HG03039 (cell line): ENCODE results near the gene ARFGAP2.

Experiments
- ATAC-seq: cut with Tn5 transposase; IDR thresholded peaks from one replicate; pipeline ENCODE4 v1.9.1; 2021; ENCODE audit warnings: mild to moderate bottlenecking, moderate library complexity; ENCODE audit not compliant: unreplicated experiment

The ARFGAP2 gene

DNA sequence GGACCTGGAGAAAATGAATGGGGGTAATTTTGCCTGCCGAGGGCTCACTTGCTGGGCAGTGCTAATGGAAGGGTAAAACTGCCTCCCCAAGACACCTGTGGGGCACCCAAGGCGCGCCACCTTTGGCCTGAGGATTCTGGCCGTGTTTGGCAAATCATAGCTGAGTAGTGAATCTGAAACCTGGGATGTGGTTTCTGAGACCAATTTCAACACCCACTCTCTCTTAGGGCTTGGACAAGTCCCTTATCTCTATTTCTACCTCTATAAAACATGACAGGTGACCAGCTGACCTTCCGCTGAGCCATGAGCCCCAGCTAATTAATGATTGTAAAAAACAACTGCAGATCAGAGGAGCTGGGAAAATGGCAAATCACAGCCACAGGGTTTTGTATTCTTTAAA, 11.0 kb upstream of the ARFGAP2 start:
- ATAC-seq, result no peak

DNA sequence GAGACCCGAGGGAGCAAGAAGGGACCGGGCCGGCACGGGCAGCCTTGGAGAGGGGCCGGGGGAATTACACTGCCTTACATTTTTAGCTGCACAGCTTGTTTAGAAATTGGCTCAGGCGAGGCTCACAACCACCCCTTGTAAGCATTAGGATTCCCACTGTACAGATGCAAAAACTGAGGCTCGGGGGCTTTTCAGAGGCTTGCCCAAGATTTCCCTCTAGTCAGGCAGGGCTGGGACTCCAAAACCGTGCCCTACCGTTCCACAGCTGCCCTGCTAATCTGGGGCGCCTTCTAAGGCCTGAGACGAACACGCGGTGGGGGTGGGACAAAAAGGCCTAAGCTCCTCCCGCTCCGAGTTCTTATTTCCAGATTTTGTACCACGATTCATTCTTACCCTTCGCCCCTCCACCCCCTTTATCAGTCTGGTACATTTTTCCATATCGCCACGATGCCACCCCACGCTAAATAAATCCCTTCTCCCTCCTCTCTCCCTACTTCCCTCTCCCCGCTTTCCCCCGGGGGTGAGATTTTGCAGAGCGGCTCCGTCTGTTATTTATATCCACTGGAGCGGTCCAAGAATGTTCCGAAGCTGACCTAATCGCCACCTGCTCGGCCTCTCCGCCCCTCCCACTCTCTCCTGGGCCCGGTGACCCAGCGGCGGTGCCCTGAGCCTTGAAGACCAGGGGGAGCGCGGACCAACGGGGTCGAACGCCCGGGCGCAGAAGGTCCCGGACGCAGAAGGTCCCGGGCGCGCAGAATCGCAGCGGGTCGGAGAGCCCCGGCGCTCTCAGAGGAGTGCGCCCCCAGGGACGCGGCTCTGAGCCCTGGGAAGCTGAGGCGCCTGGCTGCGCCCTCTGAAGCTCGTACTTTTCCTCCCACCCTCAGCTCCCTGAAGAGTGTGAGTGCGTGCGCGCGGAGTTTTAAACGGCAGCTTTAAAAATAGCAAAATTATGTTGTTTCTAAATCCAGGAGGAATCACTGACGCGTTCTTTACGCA, 10.3 kb upstream of the ARFGAP2 start:
- no peak for ATAC-seq

DNA sequence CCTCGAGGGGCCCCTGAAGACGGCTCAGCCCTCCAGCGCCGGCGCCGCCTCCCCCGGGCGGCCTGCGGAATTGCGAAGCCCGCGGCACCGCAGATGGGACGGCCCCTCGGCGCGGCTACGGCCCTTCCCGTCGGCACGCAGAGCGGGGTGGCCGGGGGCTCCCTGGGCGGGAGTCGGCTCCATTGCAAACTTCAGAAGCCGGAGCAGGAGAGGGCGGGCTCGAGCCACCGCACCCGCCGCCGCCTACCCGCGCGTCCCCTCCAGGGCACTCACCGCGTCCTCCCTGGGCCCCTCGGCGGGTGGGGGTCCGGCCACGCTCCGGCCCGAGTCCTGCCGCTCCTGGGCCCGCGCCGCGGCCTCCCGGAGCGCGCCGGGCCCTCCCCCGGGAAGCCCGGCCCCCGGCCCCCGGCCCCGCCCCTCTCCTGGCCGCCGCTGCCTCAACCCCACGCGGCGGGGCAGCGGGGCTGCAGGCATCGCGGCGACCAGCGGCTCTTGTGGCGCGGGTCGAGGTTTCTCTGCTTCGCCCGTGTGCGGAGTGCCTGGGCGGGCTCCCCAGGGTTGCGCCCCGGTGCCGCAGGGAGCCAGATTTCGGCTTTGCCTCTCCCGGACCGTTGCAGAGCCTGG, 9.5 kb upstream of the ARFGAP2 start, which contains the start of gene PACSIN3:
Gene PACSIN3 (minus strand): TSS at position 359 of the 624 bp plus-strand sequence. CDS start 3,707 bp downstream, outside the sequence.
- ATAC-seq, result no peak

DNA sequence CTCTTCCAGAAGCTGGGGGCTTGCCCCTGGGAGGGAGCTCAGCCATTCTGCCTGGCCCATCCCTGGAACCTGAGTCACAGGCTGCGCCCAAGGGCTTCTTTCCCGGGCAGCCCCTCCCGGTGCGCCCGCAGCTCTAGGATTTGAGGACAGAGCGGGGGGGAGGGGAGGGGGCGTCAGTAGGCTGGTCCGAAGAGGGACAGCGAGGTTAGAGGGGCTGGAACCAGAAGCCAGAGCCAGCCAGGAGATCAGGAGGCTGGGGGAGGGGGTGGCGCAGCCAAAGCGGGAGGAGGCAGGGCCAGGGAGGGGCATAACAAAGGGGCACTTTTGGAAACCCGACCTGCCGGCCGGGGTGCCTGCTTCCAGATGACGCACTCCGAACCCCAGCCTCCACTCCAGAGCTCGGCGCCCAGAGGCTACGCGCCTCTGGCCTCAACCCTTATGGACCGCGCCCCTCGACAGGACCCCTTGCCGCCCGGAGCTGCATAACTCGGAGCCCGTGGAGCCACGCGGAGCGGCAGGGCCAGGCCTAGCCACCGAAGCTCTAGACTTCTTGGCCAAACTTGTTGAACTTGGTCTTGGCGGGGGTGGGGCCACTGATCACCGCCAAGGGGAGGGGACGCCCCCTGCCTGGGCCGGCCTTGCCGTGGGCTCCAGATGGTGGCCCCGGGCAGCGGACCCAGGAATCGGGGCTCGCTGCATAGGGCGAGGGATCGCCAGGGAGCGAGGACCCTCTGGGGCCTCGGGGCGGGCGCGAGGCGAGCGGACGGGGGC, 8.8 kb upstream of the ARFGAP2 start:
- ATAC-seq, result no peak

DNA sequence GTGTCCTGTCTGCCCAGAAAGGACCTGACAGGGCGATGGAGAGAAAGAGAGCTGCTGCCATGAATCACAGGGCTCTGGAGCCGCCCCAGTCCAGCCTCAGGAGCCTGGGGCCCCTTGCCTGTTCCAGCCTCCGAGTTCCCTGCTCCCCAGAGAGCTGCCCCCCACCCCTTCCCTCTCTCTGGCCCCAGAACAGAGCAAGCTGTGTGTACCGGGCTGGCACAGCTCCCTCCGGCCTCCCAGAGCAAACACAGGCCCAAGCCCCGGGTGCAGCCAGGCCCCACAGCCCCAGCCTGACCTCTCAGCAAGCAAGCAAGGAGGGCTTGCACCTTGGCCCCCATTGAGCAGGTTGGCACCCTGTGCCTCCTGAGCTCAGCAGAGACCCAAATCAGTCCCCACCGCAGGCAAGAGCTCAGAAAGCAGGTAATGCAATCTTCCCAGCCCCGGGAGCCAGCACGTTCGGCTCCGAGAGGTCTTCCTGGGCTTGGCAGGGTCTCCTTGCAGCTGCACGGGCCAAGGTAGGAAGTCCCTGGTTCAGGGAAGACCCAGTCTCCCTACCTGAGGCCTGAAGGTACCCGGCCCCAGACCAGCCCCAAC, 8.1 kb upstream of the ARFGAP2 start:
- no peak for ATAC-seq

DNA sequence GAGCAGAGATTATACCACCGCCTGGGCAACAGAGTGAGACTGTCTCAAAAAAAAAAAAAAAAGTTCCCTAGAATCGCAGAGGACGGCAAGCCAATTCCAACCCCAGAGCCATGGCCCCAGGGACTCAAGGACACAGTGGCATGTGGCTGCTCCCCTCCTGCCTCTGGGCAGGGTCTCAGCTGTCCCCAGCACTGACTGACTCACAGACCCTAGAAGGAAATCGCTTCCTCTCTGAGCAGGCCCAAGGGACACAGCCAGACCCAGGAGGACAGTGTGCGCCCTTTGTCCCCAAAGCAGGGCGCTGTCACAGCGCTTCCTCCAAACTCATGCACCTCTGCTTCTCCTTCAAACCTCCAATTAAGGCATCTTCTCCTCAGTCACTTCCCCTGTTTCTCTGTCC, 7.3 kb upstream of the ARFGAP2 start:
- ATAC-seq, result no peak

DNA sequence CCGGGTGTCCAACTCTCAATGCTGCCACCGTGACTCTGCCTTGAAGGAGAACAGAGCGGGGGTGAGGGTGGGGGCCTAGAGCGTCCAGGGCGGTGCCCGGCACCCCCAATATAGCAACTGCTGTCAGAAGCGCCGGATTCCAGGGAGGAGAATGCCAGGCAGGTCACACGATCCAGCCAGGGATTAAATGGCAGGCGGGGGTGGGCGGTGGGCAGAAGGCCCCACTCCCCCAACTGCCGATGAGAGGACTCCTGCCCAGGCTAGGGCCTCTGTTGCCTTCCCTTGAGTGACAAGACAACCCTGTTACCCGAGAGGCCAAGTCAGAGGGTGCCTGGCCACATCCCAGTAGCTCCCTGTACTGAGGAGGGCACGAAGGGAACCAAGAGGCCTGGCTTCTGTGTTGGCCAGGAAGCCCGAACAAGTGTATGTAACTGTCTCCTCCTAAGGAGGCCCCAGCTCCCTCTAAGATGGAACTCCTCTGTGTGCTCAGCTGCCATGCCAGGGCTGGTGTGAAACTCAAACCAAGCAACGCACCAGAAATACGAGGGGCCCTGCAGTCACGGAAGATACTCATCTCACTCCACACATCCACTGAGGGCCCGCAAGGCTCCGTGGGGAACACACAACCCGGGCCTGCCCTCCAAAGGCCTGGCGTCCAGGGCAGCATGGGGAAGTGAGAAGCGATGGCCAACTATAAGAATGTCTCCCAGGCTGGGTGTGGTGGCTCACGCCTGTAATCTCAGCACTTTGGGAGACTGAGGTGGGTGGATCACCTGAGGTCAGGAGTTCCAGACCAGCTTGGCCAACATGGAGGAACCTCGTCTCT, 6.6 kb upstream of the ARFGAP2 start:
- no peak for ATAC-seq

DNA sequence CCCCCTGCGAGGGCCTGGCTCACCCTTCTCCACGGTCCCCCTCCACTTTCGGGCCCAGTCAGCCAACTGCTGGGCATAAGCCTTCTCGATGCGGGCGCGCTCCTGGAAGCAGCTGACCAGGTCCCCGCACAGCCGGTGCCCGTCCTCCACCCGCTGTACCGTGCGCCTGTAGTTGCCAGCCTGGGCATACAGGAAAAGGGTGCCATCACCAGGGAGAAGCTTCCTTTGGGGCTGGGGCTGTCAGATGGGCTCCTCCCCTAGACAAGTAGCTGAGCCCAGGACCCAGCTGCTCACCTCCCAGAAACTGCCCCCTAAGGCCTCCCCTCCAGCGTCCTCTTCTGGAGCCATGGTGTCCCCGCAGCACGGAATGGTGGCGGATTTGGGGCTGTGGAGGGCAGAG, 5.7 kb upstream of the ARFGAP2 start:
- no peak for ATAC-seq

DNA sequence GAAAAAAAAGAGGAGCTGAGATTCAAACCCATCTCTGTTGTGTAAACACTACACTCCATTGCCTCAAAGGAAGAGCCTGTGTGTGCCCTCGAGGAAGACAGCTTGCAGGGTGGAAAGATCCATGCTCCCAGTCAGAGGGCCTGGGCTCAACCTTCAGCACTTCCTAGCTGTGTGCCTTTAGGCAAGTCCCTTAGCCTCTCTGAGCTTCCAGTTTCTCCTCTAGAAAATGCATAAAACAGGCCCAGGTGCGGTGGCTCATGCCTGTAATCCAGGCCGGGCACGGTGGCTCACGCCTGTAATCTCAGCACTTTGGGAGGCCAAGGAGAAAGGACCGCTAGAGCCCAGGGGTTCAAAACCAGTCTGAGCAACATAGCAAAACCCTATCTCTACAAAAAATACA, 4.6 kb upstream of the ARFGAP2 start:
- no peak for ATAC-seq

DNA sequence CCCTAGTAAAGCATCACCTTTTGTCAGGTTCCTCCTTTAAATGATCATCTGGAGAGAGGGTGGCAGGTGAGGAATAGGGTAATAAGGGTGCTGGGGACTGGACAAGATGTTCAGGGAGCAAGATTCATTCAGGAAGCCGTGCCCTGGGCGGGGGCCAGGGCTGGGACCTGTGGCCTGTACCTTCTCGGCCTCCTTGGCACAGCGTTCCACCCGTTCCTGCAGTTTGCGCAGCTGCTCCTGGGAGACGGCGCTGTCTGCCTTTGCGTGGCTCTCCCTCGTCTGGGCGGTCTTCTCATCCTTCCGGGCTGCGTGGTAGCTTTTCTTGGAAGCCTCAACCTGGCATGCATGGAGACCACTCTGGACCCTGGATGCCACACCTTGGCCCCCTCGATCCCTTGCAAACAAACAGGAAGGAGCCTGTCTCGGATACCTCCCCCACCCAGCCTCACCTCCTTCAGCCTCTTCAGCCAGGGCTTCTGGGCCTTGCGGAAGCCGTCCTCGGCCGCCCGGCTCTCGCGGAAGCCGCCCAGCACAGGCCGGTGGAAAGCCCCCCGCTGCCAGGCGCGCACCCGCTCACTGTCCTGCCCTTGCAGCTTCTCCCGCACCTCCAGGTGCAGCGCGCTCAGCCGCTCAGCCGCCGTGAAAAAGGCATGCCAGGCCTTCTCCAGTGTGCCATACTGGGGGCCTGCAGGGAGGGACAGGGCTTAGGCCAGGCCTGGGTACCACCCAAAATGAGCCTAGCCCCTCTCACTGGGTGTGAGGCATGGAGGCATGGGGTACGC, 3.5 kb upstream of the ARFGAP2 start:
- no peak for ATAC-seq

DNA sequence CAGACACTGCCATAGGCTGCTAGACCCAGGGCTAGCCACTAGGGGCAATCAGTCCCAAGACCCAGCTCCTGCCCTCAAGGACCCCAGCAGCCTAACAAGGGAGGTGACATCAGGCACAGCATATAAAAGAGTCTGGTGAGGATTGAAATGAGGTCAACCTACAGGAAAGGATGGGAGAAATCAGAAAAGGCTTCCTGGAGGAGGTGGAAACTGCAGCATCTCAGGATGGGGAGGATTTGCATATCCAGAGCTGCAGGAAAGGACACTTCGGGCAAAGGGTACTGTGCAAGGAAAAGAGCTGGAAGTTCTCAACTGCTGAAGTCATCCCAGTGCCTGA, 2.9 kb upstream of the ARFGAP2 start:
- ATAC-seq, result no peak

DNA sequence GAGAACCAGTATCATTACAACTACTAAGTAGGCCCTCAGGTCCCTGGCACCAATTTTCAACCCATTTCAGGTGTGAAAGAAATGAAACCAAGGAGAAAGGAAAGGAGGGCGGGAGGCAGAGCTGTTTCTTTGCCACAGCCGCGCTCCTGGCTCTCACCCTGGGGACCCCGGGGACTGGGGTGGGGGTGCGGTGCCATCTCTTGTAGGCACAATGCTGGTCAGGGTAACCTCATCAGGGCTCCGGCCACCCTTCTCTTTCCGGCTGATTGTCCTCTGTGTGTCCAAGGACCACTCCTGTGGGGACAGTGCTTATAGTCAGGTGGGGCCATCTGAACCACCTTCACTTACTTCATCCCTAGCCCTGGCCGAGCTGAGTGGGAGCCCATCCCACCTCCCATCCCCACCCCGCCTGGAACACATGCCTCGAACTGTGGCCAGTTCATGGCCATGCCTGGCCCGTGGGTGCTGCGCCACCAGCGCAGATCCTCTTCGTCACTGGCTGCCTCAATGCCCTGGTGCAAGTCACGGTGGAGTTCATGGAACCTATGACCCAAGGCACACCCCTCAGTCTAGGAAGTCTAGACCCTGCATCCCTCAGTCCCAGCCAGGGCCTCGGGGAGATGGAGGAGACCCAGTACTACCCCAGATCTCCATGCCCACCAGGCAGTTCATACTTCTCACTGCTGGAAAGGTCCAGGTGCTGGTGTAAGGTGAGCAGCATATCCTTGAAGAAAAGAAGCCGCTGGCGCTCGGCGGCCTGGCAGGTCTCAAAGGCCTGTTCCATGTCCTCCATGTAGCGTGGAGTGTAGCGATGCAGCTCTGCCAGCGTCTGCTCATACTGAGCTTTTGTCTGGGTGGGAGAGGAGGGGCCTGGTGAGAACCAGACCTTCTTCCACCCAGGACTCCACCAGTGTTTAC, 2.3 kb upstream of the ARFGAP2 start:
- ATAC-seq, result no peak

DNA sequence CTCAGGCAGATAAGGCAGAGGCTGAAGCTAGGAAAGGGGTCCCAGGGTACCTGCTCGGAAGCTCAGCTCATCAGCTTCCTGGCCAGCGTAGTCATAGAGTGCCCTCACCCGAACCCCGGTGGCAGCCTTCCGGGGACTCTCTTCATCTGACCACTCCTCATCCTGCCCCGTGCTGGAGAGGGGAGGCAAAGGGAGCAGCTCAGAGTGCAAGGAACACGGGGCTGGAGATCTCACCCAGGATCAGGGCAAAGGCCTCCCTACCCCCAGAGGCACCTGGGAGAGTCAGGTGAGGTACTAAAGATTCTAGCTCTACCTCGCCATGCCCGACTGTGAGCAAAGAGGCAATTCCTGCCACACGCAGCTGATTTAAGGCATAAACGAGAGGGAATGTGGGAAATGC, 1.6 kb upstream of the ARFGAP2 start:
- no peak for ATAC-seq

DNA sequence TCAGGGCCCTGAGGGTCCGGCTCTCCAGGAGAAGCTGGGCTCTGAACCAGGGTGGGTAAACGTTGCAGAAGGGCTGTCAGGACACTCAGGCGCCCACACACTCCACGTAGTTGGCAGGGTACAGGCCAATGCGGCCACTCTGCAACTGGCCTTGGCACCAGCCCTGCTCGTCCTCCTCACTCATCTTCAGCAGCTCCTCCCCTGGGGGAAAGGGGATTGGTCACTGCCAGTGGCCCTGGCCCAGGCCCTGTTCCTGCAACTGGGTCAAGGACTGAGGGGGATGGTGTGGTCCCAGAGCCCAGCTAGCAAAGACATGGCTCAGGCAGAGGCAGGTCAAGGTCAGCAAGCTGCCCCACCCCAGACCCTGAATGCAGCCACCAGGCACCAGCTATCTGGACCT, 1.2 kb upstream of the ARFGAP2 start:
- no peak for ATAC-seq

DNA sequence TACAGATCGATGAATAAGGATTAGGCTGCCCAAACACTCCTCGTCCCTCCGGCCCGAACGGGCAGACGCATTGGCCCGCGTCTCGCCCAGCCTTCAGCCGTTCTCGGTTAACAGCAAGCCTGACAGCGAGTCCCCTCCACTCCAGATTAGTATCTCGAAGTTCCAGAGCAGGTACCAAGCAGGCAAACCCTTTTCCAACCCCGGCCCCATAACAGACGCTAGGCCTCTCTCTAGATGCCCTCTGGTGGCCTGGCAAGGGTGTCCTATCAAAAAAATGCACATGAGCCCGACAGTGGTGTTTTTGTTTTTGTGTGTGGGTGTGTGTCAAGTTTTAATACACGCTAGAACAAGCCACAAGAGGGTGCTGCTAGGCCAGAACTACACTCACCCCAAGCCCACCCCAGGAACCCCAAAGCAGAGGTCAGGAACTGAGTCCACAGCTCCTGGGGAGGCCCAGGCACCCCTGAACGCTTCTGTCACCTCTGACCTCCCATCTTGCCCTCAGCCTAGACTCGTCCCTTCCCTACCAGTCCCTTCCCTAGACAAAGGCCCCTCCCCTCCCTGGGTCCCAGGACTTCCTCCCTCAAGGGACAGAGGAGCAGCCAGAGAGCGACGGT, 658 bp upstream of the ARFGAP2 start:
- peak; percentile 31 for ATAC-seq

DNA sequence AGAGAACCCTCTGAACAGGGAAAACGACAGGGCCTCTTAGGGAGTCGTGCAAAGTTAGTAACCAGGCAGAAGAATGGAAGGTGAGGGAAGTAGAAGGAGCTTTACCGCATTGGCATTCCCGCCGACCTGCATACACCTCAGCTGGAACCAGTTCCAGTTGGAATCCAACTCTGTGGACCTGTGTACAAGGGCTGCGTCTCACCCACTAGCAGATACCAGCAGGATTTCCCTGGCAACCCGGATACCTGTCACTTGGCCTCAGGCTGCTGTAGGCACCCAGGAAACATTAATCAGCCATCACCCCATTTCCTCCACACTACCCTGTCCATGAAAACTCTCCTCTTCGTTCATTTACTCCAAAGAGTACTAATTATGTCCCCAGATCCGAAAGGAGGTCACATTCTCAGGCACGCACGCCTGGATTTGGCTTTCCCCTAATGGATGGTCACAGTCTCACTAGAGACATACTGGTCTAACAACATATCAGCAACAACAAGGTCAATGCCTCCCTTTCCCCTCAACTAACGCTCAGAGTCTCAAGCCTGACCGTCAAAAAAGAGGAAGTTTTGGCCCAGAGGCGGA, 842 bp downstream of the ARFGAP2 start:
- ATAC-seq, result no peak

DNA sequence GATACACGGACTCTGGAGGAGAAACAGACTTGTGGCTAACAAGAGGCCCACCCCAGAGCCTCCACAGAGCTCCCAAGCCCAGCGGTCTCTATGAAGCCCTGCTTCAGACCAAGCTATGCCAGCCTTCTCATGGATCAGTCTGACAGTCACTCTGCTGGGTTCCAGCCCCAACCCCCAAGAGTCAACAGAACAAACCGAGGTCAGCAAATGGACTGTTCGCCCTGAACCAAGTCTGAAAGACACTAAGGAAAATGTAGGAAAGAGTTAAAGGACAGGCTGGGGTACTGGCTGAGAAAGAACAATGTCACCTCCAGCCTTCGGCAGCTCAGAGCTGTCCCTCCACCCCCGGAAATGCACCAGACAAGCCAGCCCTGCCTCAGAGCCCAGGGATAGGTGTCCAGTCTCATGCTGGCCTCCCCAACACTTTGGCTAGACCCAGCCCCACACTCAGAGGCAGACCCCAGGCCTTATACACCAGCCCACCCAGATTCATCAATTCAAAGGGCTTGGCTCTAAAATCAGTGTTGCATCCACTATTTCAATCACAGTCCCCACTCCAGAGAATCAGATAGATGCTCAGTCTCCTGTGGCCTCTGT, 3.8 kb downstream of the ARFGAP2 start:
- ATAC-seq, result no peak
